CD4-positive, alpha-beta T cell treated with Interleukin-17A for 4 hours (primary cell): ENCODE measurements around the gene EED.
"Not testable (repeated sequence)": the region's sequence is repeated elsewhere in the genome, so short reads cannot be mapped to it uniquely, and the experiment has no call there.

Experiments used
- DNase-seq: peaks from one replicate; pipeline ENCODE4 v3.0.0-alpha.2; 2020; ENCODE audit warnings: mixed read lengths

EED gene

GRCh38 chr11:86249307-86250098 is 5.0 kb downstream of the EED start:
- no peak for DNase-seq

- DNase-seq, result no peak
Measured at GRCh38 chr11:86251345-86251744, 6.8 kb downstream of the EED start.

DNA sequence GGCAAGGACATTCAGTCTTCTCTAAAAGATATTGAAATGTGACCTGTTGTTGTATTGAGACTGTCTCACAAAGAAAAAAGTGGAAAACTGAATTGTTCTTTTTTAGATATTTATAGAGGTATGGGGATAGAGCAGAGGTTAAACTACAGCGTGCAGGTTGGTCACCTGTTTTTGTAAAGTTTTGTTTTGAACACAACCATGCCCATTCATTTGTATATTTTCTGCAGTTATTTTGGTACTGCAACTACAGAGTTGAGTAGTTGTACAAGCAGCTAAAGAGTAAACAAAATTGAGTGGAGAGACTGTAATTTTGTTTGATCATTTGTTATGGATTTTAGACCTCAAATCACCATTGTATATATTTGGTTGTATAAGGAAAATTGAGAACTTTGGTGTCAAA is 11.3 kb downstream of the EED start:
- DNase-seq, result no peak

GRCh38 chr11:86256608-86257007 is 12.1 kb downstream of the EED start:
- DNase-seq, result no peak

GRCh38 chr11:86257446-86257845 is 12.9 kb downstream of the EED start:
- no peak for DNase-seq

- DNase-seq, result no peak
Measured at GRCh38 chr11:86259730-86260129, 15.2 kb downstream of the EED start.

- DNase-seq, result no peak
Measured at GRCh38 chr11:86261328-86261727, 16.8 kb downstream of the EED start.

DNA sequence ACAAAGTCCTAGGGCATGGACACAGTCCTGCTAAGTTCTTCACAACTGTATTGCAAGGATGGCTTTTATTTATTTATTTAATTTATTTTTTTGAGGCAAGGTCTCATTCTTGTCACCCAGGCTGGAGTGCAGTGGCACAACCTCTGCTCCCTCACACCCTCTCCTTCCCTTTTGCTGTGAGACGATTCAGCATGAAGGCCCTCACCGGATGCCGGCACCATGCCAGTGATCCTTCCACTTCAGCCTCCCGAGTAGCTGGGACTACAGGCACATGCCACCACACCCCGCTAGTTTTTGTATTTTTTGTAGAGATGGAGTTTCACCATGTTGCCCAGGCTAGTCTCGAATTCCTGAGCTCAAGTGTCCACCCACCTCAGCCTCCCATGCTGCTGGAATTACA is 17.8 kb downstream of the EED start:
- no peak for DNase-seq

- no peak for DNase-seq
Measured at GRCh38 chr11:86264649-86265048, 20.1 kb downstream of the EED start.

DNA sequence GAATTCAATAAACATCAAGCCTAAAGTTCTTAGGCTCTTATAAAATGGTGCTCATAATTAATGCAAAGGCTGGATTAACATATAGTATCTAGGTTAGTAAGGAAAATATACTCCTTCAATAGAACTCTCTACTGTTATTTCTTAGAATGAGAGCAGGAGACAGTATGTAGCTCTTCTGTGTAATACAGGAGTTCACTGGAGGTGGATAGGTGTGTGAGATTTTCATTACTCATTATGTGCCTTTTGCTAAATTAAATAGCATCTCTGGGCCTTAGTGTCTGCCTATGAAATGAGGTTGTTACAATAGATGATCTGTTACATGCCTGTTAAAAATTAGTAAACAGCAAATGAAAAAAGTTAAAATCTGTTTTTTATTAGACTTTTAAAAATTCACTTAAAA is 20.6 kb downstream of the EED start:
- DNase-seq, result no peak

DNA sequence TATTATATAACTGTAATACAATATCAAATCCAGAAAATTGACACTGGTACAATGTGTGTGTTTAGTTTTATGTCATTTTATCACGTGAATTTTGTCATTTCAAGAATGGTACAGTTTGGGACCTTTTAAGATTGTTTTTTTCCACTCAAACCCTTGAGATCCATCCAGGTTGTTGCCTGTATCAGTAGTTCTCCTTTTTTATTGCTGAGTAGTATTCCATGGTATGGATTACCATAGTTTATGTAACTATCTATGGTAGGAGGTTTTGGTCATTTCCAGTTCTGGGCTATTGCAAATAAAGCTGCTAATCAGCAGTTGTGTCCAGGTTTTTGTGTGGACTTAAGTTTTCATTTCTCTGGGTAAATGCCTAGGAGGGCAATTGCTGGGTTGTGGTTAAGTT is 25.1 kb downstream of the EED start:
- DNase-seq, result no peak

DNA sequence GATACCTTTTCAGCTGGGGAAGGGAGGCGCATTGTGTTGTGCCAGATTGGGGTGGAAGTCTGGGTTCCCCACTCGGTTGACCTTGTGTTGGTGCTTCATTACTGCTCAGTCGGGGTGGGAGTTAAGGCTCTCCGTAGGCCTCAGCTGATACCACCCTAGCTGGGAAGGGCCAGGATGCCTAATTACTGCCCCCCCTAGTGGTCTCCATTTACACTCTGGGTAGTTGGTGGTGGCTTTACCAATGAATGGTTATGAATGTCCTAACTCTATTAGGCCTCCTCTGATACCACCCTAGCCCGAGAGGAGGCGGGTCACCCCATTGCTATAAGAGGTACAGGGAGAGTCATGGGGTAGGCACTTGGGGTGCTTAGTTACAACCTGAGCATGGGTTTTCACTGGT is 29.9 kb downstream of the EED start:
- no peak for DNase-seq

DNA sequence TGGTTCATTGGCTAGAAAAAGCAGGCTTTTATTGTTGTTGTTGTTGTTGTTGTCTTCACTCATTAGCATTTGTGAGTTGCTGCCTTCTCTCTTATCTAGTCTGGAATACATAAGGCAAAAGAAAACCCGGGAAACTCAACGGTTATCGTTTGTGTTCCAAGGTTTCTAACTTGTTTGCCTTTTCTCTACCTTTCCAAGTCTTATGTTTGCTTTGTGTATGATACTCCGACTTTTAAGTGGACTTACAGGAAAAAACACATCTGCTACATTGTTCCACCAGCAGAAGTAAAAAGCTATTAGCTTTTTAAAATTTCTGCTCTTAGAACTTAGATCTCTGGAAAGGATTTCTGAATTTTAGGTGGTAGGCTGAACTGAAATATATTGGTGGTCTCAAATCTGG is 30.4 kb downstream of the EED start:
- DNase-seq, result no peak

DNA sequence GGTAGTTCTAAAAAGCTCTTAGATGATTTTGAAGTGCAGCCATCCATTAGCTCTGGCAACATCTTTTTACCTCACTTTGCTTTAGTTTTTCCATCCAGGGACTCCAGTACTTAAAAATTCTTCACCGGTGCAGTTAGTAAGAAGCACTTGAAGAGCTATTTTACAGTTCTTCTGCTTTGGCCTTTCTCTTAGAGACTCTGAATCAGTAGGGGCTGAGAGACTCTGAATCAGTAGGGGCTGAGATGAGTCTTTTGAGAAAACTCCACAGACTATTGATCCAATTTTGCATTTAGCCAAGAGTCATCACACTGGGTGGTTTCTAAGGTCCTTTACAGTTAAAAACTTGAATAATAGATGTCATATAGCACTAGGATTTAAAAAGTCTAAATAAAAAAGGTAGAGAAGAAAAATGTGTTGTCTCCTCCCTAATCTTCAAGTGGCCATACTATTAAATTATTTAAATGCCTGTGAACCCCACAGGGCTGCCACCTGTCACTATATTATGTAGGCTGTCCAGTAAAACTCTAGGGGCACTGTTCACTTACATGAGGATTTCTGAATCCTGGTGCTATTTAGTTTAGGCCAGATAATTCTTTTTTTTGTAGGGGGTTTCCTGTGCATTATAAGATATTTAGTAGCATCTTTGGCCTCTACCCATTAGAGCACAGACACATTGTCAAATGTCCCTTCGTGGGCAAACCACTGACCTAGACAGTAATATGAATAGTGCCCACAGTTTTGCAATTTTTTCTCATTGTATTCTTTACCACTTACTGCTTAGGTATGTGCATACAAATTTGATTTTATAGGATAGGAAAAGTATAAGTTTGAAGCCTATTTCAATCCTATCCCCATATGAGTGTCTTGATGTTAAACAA is 31.2 kb downstream of the EED start:
- DNase-seq, result no peak

- DNase-seq, result no peak
Measured at GRCh38 chr11:86277741-86278140, 33.2 kb downstream of the EED start.

DNA sequence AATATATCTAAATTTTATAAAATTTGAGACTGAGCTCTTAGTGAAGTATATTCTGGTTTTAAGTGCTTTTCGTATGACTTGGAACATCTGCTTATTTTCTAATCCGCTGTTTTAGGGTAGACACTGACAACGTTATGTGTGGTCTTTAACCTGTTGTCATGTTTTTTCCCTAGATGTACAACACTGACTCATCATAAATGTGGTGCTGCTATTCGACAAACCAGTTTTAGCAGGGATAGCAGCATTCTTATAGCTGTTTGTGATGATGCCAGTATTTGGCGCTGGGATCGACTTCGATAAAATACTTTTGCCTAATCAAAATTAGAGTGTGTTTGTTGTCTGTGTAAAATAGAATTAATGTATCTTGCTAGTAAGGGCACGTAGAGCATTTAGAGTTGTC is 33.7 kb downstream of the EED start:
- no peak for DNase-seq

DNA sequence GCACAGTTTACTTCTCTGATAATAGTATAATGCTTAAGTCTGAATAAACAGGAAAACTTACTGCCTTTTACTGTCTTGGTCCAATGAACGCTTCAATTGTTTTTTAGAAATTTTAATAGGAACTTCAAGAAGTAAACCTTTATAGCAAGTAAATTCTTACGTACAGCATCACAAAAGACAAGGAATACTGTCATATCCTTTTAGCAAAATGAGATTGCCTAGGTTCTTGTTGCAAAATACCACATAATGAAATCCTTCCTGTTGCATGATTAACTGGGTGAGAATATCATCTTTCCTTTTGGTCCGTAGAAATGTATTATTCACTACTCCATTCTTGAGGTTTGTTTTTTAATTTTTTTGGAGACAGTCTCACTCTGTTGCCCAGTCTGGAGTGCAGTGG is 35.2 kb downstream of the EED start:
- no peak for DNase-seq

GRCh38 chr11:86287468-86287796 is 42.9 kb downstream of the EED start:
- no peak for DNase-seq

DNA sequence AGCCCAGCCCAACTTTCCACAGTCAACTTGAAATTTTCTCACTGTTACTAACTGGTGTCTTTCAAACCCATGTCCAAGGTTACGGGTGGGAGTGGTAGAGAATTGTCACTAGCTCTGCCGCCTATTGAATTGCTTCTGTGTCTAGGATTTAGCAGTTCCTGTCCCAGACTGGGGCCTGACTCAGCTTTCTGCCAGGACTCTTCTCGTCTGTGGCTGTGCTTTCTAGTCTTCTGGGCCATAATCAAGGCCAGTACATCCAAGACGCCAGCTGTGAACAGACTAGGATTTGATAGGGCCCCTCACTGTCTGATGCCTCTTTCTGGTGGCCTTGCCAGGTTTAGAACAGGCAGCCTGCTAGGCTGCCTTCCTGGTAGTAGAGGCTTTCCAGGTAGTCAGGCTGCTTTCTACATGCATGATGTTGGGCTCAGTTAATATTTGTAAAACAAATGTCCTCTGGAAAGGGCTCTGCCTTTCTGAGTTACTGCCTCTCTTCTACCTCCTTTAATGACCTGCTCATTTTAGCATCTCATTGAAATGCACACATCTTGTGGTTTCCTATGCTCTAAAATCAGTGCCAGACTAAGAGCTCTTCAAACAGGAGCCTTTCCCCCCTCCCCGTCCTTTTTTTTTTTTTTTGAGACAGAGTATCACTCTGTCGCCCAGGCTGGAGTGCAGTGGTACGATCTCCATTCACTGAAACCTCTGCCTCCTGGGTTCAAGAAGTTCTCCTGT is 44.4 kb downstream of the EED start:
- DNase-seq, result no peak

GRCh38 chr11:86289508-86290280 is 45.1 kb downstream of the EED start:
- not testable (repeated sequence) for DNase-seq

DNA sequence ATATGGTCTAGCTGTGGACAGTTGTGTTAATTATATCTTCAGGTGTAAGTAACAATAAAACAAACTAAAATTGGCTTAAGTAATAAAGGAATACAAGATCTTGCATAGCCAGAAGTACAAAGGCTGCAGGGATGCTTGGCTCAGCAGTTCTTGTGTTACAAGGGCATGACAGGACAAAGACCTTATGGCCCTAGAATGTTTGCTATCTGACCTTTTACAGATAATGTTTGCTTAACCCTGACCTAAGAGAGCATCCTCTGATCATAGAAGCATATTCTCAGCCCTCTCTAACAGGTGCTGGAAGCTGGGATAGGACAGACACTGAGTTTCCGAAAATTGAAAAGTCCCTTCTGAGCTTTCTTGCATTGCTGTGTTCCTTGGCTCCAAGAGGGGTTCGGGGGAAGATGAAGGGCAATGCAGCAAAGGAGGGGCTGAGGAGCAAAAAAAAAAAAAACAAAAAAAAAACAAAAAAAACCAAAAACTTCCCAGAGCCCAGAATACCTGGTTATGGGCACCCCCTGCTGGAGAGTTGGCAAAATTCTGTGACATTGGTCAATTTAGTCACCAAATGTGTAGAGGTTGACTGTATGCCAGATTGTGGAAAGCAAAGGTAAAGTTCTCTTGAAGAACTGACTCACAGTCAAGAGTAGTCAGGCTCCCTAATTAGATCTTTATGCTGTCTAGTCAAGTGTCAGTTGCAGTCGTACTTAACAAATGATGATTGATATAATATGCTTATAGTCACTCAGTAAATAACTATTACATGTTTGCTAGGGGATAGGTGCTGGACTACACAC is 47.1 kb downstream of the EED start:
- peak; percentile 72 for DNase-seq
